Activated B cell treated with CpG ODN at 0.5 μM for 24 hours (primary cell): Measurements from ENCODE around the gene LIN9. TPM values are rescaled to one million over a fixed set of nuclear protein-coding genes. Genes with fewer than 3 reads are reported as not detected.

Experiments
- ATAC-seq: fragments of 200-7000 bp; cut with Tn5 transposase; one replicate; pipeline ENCODE4 v1.10.0; 2021; ENCODE audit warnings: low read depth, mild to moderate bottlenecking, moderate library complexity
- CTCF ChIA-PET: fragments of 350-600 bp; sonication (Branson Sonifier 250); formaldehyde crosslinking; loops from one replicate; lab custom pipeline; 2021; ENCODE audit warnings: antibody characterized with exemption; lab: Charles Lee
- POLR2A ChIA-PET: fragments of 350-600 bp; sonication (Branson Sonifier 250); formaldehyde crosslinking; loops from one replicate; lab custom pipeline; 2021; ENCODE audit warnings: antibody characterized with exemption; lab: Charles Lee
- DNase-seq: peaks from one replicate; pipeline ENCODE4 v3.0.0; 2022
- H3K27ac Mint-ChIP-seq: one replicate; pipeline ENCODE4 v1.8.0; 2020; ENCODE audit warnings: mixed read lengths
- H3K27me3 Mint-ChIP-seq: one replicate; pipeline ENCODE4 v1.8.0; 2021; ENCODE audit warnings: mixed read lengths
- H3K36me3 Mint-ChIP-seq: one replicate; pipeline ENCODE4 v1.8.0; 2021; ENCODE audit warnings: low read depth, mixed read lengths
- H3K4me1 Mint-ChIP-seq: one replicate; pipeline ENCODE4 v1.8.0; 2021; ENCODE audit warnings: mixed read lengths
- H3K4me3 Mint-ChIP-seq: one replicate; pipeline ENCODE4 v1.8.0; 2020; ENCODE audit warnings: mild to moderate bottlenecking, mixed read lengths
- H3K9me3 Mint-ChIP-seq: one replicate; pipeline ENCODE4 v1.8.0; 2020; ENCODE audit warnings: mixed read lengths
- CTCF ChIP-seq: fragments of 200-600 bp; IDR thresholded peaks from one replicate; pipeline ENCODE4 v1.8.0; 2022; ENCODE audit warnings: antibody characterized with exemption, mild to moderate bottlenecking
- intact Hi-C: fragments of 100-400 bp; cut with micrococcal nuclease; formaldehyde crosslinking; loops from one replicate; pipeline ENCODE4 v1.15.1; 2024
- total RNA-seq: library from RNA; stranded (reverse); gene quantifications from 2 replicates; pipeline ENCODE4 v1.2.3, GENCODE V29; 2022

The LIN9 gene
- total RNA-seq, 1 donor from 2014 or later = 4.5 TPM

DNA sequence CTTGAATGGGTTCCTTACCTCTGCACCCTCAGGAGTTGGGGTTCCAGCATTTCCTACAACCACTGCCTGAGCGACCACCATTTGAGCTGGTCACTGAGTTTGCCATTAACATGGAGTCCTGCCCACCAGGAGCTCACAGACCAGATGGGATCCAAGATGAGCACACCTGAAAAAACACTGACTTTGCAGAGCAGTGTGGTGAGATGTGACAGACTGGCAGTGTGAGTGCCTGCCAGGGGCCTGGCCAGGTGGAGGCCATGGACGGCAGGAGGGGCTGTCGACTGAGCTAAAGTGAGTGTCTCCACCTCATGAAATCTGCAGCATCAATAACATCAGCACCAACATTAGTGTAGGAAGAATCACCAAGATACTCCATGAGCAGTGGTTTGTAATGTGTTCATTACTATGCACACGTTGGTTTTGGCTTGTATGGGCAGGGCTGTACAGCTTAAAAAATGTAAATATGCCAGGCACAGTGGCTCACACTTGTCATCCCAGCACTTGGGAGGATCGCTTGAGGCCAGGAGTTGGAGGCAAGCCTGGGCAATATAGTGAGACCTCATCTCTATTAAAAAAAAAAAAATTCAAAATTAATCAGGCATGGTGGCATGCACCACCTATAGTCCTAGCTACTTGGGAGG, 97.7 kb downstream of the LIN9 start:
- no peaks in the 10 kb centered on the region for H3K36me3 Mint-ChIP-seq
- ATAC-seq (no peak), DNase-seq (no peak)
- no peak for TF ChIP-seq CTCF
- intact Hi-C loops = no loop called here
- no peak overlapping the region for H3K27ac Mint-ChIP-seq
- no peak overlapping the region for H3K4me3 Mint-ChIP-seq
- H3K27me3 Mint-ChIP-seq = no peaks in the 10 kb centered on the region
- H3K9me3 Mint-ChIP-seq = no peaks in the 10 kb centered on the region
- H3K4me1 Mint-ChIP-seq = peaks cover 9% of the 10 kb centered on the region
- POLR2A ChIA-PET = interaction anchor here (0.5 kb wide), 1 partner anchor 17 kb away, joined by 5 read pairs; no protein-coding TSS in a partner anchor
- CTCF ChIA-PET = interaction anchor here (1.2 kb wide), 1 partner anchor 9 kb away, joined by 3 read pairs; no protein-coding TSS in a partner anchor

DNA sequence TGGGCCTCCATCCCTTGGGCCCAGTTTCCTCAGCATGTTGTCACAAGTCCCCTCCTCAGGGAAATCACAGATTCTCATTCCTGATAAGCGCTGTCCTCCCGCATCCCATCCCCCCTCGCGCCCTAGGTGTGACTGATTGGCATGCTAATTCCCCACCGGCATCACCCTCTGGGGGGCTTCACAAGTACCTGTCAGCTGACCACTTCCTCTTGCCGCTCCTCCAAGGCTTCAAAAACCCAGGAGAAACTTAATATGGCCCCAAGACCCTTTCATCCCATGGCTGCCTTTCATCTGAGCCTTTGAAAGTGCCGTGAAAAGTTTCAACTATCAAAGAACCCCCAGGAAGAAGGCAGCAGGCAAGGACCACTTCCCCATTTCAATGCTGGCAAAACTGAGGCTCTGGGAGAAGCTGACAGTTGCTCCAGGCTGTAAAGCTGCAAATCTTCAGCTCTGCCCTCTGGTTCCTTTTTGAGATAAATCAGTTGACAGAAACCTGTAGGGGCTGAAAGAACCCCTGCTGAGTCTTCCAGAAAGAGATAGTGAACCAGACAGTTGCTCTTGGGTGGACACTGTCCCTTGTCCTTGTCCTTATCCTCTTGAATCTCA, 98.3 kb downstream of the LIN9 start:
- Mint-ChIP-seq H3K27ac (no peak overlapping the region), H3K4me3 (no peak overlapping the region), H3K27me3 (no peaks in the 10 kb centered on the region), H3K36me3 (no peaks in the 10 kb centered on the region), H3K4me1 (peaks cover 7% of the 10 kb centered on the region), H3K9me3 (no peaks in the 10 kb centered on the region)
- ChIA-PET POLR2A (interaction anchor here (0.5 kb wide), 1 partner anchor 18 kb away, joined by 5 read pairs; no protein-coding TSS in a partner anchor), CTCF (interaction anchor here (1.2 kb wide), 1 partner anchor 8 kb away, joined by 3 read pairs; no protein-coding TSS in a partner anchor)
- no peak for ATAC-seq
- no peak for TF ChIP-seq CTCF
- no peak for DNase-seq
- intact Hi-C loops = no loop called here

DNA sequence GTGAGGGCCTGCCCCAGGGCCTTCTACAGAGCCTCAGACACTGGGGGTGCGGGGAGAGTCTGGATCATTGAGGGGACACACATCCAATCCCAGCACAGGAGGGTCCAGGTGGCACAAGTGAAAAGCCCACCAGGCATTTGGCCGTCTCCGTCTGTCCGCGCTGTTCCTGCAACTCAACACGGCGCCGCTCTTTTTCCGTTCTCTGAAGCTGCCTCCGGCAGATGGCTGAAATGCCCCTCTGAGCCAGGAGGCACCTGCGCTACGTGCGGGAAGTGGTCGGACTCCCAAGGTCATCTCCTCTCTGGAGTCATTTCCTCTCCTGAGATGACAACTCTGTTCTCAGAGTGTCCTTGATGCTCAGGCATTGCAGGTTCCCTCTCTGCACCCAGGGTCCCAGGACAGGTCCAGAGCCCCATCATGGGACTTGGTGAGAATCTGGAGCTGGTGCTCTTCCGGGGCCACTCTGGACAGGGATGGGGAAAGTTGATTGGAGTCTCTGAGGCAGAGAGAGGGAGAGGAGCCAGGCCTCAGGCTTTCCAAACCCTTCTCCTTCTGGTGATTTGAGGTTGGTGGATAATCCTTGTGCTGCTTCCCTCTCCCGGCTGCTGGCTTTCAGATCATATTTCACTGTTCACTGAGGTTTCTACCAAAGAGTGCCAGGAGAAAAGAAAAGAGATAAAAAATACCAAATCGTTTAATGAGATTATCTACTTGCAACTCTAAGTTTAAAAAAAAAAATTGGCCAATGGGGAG, 99.5 kb downstream of the LIN9 start:
- no peaks in the 10 kb centered on the region for H3K9me3 Mint-ChIP-seq
- H3K4me1 Mint-ChIP-seq = no peaks in the 10 kb centered on the region
- CTCF ChIA-PET = no interaction called here
- H3K27me3 Mint-ChIP-seq = no peaks in the 10 kb centered on the region
- DNase-seq = no peak
- no peak for ATAC-seq
- no peak for TF ChIP-seq CTCF
- no peak overlapping the region for H3K27ac Mint-ChIP-seq
- no peaks in the 10 kb centered on the region for H3K36me3 Mint-ChIP-seq
- intact Hi-C loops = loop anchor here (10.0 kb wide), 1 partner anchor 335 kb away; the partner anchor contains the start of gene STUM
- POLR2A ChIA-PET = no interaction called here
- H3K4me3 Mint-ChIP-seq = no peak overlapping the region

- CTCF ChIA-PET = no interaction called here
- POLR2A ChIA-PET = no interaction called here
Observed at GRCh38 chr1:226207048-226207447, 101.9 kb downstream of the LIN9 start.

More at GRCh38 chr1:226207048-226207447, 101.9 kb downstream of the LIN9 start:
- Mint-ChIP-seq H3K9me3 (no peaks in the 10 kb centered on the region), H3K27ac (no peak overlapping the region), H3K4me1 (peaks cover 7% of the 10 kb centered on the region), H3K36me3 (no peaks in the 10 kb centered on the region), H3K4me3 (no peak overlapping the region), H3K27me3 (peaks cover 2% of the 10 kb centered on the region)
- intact Hi-C loops = loop anchor here (10.0 kb wide), 1 partner anchor 338 kb away; the partner anchor contains the start of gene STUM
- TF ChIP-seq CTCF = no peak
- DNase-seq = no peak
- ATAC-seq = no peak
